Ramos (cell line): ENCODE measurements around the gene CHRDL2.

Experiments used
- in situ Hi-C: fragments of 300-500 bp; cut with MboI; formaldehyde crosslinking; loops from one replicate; pipeline ENCODE4 v1.14.3; 2022; ENCODE audit warnings: low sequenced_read_pairs; ENCODE audit not compliant: unreplicated experiment

Gene CHRDL2

GRCh38 chr11:74749127-74749964 lies 18.1 kb upstream of the CHRDL2 start:
- in situ Hi-C loops = no loop called here

GRCh38 chr11:74748211-74749126 lies 17.2 kb upstream of the CHRDL2 start, which contains the start of gene RNF169:
RNF169 (plus strand) TSS chr11:74748849; CDS start chr11:74748881, 32 bp downstream.
- in situ Hi-C loops = no loop called here

- in situ Hi-C loops = no loop called here
Measured at GRCh38 chr11:74746868-74747267, 15.6 kb upstream of the CHRDL2 start.

- in situ Hi-C loops = no loop called here
Measured at GRCh38 chr11:74744277-74744676, 13.1 kb upstream of the CHRDL2 start.

- in situ Hi-C loops = no loop called here
Measured at GRCh38 chr11:74743640-74744039, 12.4 kb upstream of the CHRDL2 start.

- in situ Hi-C loops = no loop called here
Measured at GRCh38 chr11:74742070-74742469, 10.8 kb upstream of the CHRDL2 start.

- in situ Hi-C loops = no loop called here
Measured at GRCh38 chr11:74739546-74740270, 8.5 kb upstream of the CHRDL2 start.

GRCh38 chr11:74736031-74736430 lies 4.8 kb upstream of the CHRDL2 start:
- in situ Hi-C loops = no loop called here

- in situ Hi-C loops = no loop called here
Measured at GRCh38 chr11:74735365-74735928, 4.2 kb upstream of the CHRDL2 start.

GRCh38 chr11:74734559-74734925 lies 3.3 kb upstream of the CHRDL2 start:
- in situ Hi-C loops = no loop called here

GRCh38 chr11:74730571-74731260 lies 510 bp downstream of the CHRDL2 start:
- in situ Hi-C loops = no loop called here

GRCh38 chr11:74729397-74729796 lies 1.8 kb downstream of the CHRDL2 start:
- in situ Hi-C loops = no loop called here

GRCh38 chr11:74726547-74727182 lies 4.6 kb downstream of the CHRDL2 start:
- in situ Hi-C loops = no loop called here

- in situ Hi-C loops = no loop called here
Measured at GRCh38 chr11:74725701-74726100, 5.5 kb downstream of the CHRDL2 start.

- in situ Hi-C loops = loop anchor here (25.0 kb wide), 1 partner anchor 514 kb away; the partner anchor contains the start of gene TPBGL
Measured at GRCh38 chr11:74723511-74723910, 7.7 kb downstream of the CHRDL2 start.

- in situ Hi-C loops = loop anchor here (25.0 kb wide), 1 partner anchor 516 kb away; the partner anchor contains the start of gene TPBGL
Measured at GRCh38 chr11:74721479-74721835, 9.8 kb downstream of the CHRDL2 start.

GRCh38 chr11:74720596-74721478 lies 10.4 kb downstream of the CHRDL2 start:
- in situ Hi-C loops = loop anchor here (25.0 kb wide), 1 partner anchor 516 kb away; the partner anchor contains the start of gene TPBGL

- in situ Hi-C loops = loop anchor here (25.0 kb wide), 1 partner anchor 518 kb away; the partner anchor contains the start of gene TPBGL
Measured at GRCh38 chr11:74719011-74719410, 12.2 kb downstream of the CHRDL2 start.
